Measurements from ENCODE around the gene FOXN3. TPM values are rescaled to one million over a fixed set of nuclear protein-coding genes. Genes with fewer than 3 reads are reported as not detected.

Gene FOXN3
- polyA plus RNA-seq, 1 donor from 2014 or later = 10.3 TPM

GRCh38 chr14:89289477-89289876, 127.6 kb downstream of the FOXN3 start:
- H3K4me3 ChIP-seq (ENCODE audit: low read length) = no peak overlapping the region
- H2AFZ ChIP-seq (ENCODE audit: low read depth, low read length) = no peak overlapping the region
- no peaks in the 10 kb centered on the region for H4K20me1 ChIP-seq (ENCODE audit: insufficient read depth)
- H3K9me2 ChIP-seq (ENCODE audit: insufficient read depth, low read length) = no peaks in the 10 kb centered on the region
- H3K27ac ChIP-seq (ENCODE audit: low read length) = no peak overlapping the region
- H3F3A ChIP-seq (ENCODE audit: insufficient read depth, low read length, poor library complexity, severe bottlenecking) = no peaks in the 10 kb centered on the region
- no peaks in the 10 kb centered on the region for H3K36me3 ChIP-seq (ENCODE audit: insufficient read depth, low read length)
- H3K4me2 ChIP-seq (ENCODE audit: low read length) = no peak overlapping the region
- H3K27me3 ChIP-seq (ENCODE audit: insufficient read depth, low read depth, low read length) = no peaks in the 10 kb centered on the region
- TF ChIP-seq SMC3 (conservative IDR thresholded peaks at IDR 0.05; ENCODE audit: poor library complexity) (no peak), RAD21 (conservative IDR thresholded peaks at IDR 0.05) (no peak), MXI1 (conservative IDR thresholded peaks at IDR 0.05; ENCODE audit: poor library complexity, severe bottlenecking) (no peak), POLR2AphosphoS5 (IDR thresholded peaks at IDR 0.05) (no peak), CTCF (IDR thresholded peaks at IDR 0.05; ENCODE audit: poor library complexity, severe bottlenecking) (no peak), EP300 (conservative IDR thresholded peaks at IDR 0.05; ENCODE audit: poor library complexity, severe bottlenecking) (no peak), EZH2 (IDR thresholded peaks at IDR 0.05; ENCODE audit: borderline replicate concordance, insufficient read depth, low read length, poor library complexity, severe bottlenecking) (no peak), REST (IDR thresholded peaks at IDR 0.05; ENCODE audit: borderline replicate concordance) (no peak), TAF1 (IDR thresholded peaks at IDR 0.05; ENCODE audit: low read depth) (no peak)
- H3K9me3 ChIP-seq (ENCODE audit: low read length) = no peaks in the 10 kb centered on the region
- H3K79me2 ChIP-seq (replicated peaks; ENCODE audit: insufficient read depth, low read length) = no peaks in the 10 kb centered on the region
- no peak overlapping the region for H3K9ac ChIP-seq (ENCODE audit: low read length)

DNA sequence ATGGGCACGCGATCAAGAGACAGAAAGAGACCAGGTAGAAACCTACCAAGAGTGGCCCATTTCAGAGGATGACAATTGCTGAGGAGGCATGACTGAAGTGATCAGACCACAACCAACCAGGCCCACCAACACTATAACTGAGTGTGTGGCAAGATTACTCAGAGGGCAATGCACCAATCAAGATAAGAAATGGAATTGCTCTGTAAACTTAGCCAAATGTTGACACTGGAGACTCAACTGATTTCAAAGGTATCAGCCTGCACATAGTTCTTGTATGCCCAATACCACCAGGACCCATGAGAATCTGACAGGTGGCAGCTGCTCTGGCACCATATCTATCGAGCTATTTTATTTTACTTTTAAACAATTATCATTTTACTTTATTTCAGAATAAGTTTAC, 128.9 kb downstream of the FOXN3 start:
- Histone ChIP-seq H3K9me3 (ENCODE audit: low read length) (no peaks in the 10 kb centered on the region), H3K9me2 (ENCODE audit: insufficient read depth, low read length) (no peaks in the 10 kb centered on the region), H2AFZ (ENCODE audit: low read depth, low read length) (no peak overlapping the region), H3K9ac (ENCODE audit: low read length) (no peak overlapping the region), H3F3A (ENCODE audit: insufficient read depth, low read length, poor library complexity, severe bottlenecking) (no peaks in the 10 kb centered on the region), H3K4me2 (ENCODE audit: low read length) (no peak overlapping the region), H3K27me3 (ENCODE audit: insufficient read depth, low read depth, low read length) (no peaks in the 10 kb centered on the region), H3K36me3 (ENCODE audit: insufficient read depth, low read length) (no peaks in the 10 kb centered on the region), H3K79me2 (replicated peaks; ENCODE audit: insufficient read depth, low read length) (no peaks in the 10 kb centered on the region), H3K27ac (ENCODE audit: low read length) (no peak overlapping the region), H4K20me1 (ENCODE audit: insufficient read depth) (no peaks in the 10 kb centered on the region), H3K4me3 (ENCODE audit: low read length) (no peak overlapping the region)
- no peak for TF ChIP-seq EP300 (conservative IDR thresholded peaks at IDR 0.05; ENCODE audit: poor library complexity, severe bottlenecking)

All from neural cell (in vitro differentiated cells).